Epidermal melanocyte (primary cell): ENCODE results near the gene NUP210L.
"Not testable (repeated sequence)": the region's sequence is repeated elsewhere in the genome, so short reads cannot be mapped to it uniquely, and the experiment has no call there.

Experiments
- DNase-seq: peaks from one replicate; pipeline ENCODE4 v3.0.0; 2011; ENCODE audit warnings: low spot score; ENCODE audit not compliant: insufficient read length

Gene NUP210L

GRCh38 chr1:153995640-153996039 lies 159.2 kb downstream of the NUP210L start:
- DNase-seq = no peak

GRCh38 chr1:153995202-153995601 lies 159.7 kb downstream of the NUP210L start:
- no peak for DNase-seq

- DNase-seq = no peak
These were observed 163.1 kb downstream of the NUP210L start for GRCh38 chr1:153991806-153992205.

- DNase-seq = no peak
These were observed 163.7 kb downstream of the NUP210L start for GRCh38 chr1:153991151-153991630.

- peak; percentile 99 for DNase-seq
These were observed 164.3 kb downstream of the NUP210L start, which contains the start of gene RPS27 for GRCh38 chr1:153990468-153991150. Gene RPS27, plus strand, starts transcription at chr1:153990762. Its CDS starts 35 bp downstream, at chr1:153990797.

GRCh38 chr1:153987621-153988020 lies 167.3 kb downstream of the NUP210L start:
- DNase-seq = no peak

GRCh38 chr1:153985941-153986761 lies 168.7 kb downstream of the NUP210L start, which contains the start of gene RAB13:
Gene RAB13, minus strand, starts transcription at chr1:153986339. Its CDS starts 103 bp downstream, at chr1:153986236.
- peak; percentile 84 for DNase-seq

- DNase-seq = no peak
These were observed 169.4 kb downstream of the NUP210L start for GRCh38 chr1:153985341-153985912.

- no peak for DNase-seq
These were observed 170.6 kb downstream of the NUP210L start for GRCh38 chr1:153984123-153984894.

GRCh38 chr1:153981735-153982134 lies 173.1 kb downstream of the NUP210L start:
- not testable (repeated sequence) for DNase-seq

GRCh38 chr1:153979091-153979490 lies 175.8 kb downstream of the NUP210L start:
- not testable (repeated sequence) for DNase-seq

GRCh38 chr1:153978274-153978909 lies 176.5 kb downstream of the NUP210L start:
- no peak for DNase-seq

- DNase-seq = peak; percentile 82
These were observed 177.3 kb downstream of the NUP210L start, which contains the start of gene JTB for GRCh38 chr1:153977250-153978240. Gene JTB, minus strand, starts transcription at chr1:153977674. Its CDS starts 422 bp downstream, at chr1:153977252.

- DNase-seq = no peak
These were observed 178.0 kb downstream of the NUP210L start for GRCh38 chr1:153976819-153977249.

GRCh38 chr1:153973525-153973924 lies 181.3 kb downstream of the NUP210L start:
- DNase-seq = no peak

- no peak for DNase-seq
These were observed 181.8 kb downstream of the NUP210L start for GRCh38 chr1:153973071-153973470.

- no peak for DNase-seq
These were observed 184.5 kb downstream of the NUP210L start for GRCh38 chr1:153970346-153970745.

- DNase-seq = no peak
These were observed 185.9 kb downstream of the NUP210L start for GRCh38 chr1:153968972-153969371.

- DNase-seq = no peak
These were observed 186.5 kb downstream of the NUP210L start for GRCh38 chr1:153968408-153968807.
